ENCODE measurements around the gene PHF21A.
"Not testable (repeated sequence)": the region's sequence is repeated elsewhere in the genome, so short reads cannot be mapped to it uniquely, and the experiment has no call there.

The PHF21A gene

DNA sequence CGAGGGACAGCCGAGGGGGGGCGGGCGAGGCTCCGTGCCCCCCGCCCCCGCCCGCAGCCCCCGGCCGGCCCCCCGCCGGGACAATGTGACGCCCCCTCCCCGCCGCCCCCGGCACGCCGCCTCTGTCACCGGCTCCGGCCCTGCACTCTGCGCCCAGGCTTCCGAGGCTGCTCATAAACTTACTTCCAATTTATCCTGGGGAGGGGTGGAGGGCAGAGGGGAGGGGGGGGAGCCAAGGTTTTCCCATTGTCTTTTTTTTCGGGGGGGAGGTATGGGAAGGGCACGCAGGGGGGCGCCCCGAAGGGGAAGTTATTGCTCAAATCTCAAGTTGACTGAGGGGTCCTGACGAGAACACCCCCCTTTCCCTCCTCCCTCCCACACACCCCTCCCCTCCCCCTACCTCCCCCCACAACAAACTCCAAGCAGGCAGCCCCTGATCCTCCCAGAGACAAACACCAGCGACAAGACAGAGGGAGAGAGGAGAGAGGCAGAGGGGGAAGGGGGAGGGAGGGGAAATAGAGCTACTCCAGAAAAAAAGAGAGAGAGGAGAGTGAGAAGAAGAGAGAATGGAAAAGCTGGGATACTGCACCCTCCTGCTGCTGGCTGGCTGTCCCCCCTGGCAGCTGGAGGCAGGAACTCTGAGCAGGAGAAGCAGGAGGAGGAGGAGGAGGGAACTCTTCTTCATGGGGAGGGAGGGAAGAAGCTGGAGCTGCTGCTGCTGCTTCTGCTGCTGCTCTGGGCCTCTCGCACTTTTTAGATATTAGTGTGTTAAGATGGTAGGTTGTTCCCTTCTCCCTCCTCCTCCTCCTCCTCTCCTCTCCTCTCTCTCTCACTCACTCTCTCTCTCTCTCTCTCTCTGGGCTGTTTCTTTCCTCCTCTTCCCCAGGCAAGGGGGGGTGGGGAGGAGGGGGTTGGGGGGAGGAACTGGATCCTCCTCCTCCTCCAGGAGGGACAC is 631 bp downstream of the PHF21A start:
- DNase-seq (ENCODE audit: low read depth in 2 of 2) = no peak

DNA sequence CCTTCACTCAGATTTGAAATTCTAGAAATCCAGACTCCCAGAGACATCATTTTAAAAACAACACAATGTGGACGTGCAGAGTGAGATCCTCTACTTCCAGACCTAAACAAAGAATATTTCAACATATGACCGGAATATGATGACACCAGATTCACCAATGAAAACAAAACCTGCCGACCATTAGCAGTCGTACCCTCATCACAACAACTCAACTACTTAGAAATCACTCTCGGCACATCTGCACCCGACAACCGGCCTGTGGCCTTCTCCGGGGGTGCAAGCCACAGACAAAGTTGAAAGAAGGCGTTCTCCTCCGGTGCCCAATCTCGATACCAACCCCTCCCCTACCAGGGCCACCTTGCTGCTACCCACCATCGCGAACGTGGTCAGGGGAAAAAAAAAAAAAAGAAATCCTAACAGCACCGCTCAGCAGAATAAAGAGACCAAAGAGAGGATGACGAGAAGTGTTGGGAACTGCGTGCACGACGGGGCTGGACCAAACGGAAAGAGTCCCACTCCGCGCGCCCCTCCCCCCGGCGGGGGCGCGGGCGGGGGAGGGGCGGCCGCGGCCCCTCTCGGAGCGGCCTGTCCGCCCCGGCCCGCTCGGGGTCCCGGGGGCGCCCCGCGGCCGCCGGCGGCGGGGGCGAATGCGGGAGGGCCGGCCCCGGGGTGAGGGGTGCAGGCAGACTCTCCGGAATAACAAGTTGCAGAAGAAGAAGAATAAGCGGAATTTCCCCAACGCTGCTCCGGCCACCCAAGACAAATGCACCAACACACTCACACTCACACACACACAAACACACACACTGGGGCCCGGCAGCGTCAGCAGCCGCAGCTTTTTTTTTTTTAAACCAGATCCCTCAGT is 1.7 kb downstream of the PHF21A start:
- DNase-seq (ENCODE audit: low read depth in 2 of 2) = peak; percentile 33 to 40

DNA sequence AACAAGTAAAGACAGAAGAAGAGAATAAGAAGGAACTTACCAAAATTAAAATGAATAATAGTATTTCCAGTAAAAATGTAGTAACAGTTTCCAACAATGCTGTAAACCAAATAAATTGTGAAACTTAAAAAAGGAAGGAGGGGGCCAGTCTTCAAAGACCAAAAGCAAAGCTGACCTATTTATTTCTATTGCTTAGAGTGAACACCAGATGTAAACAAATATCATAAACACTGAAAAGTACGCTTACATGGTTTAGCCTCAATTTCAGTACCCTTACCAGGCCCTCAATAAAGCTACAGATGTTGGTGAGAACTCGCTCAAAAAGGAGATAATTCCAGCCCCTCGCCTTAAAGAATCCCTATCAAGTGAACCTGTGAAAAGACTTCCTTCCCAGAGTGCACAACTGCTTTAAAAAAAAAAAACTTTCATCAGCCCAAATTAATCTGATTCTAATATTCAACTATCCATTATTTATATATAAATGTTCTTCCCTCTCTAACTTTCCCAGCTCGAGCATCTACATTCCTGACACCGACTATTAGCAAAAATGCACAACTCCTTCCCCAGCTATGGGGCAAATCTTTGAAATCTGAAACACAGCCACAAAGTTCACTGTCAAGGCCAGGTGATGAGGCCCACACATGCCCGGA is 2.4 kb downstream of the PHF21A start:
- DNase-seq (ENCODE audit: low read depth in 2 of 2) = no peak

DNA sequence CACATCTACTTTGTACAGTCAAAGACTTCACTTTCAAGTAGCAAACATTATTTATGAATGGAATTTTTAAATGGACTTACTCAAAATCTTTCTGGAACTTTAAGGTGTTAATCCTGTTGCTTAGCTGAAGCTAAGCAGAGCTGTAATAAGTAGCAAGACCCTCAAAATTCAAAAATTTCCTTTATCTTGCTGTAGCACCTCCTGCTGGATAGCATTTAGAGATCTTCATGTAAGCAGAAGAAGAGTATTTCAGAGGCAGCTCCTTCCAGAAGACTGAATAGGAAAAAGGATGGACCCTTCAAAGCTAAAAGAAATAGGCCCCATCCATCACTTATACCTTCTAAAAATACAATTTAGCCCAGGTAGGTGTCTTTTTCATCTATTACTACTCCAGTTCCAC is 3.4 kb downstream of the PHF21A start:
- no peak for DNase-seq (ENCODE audit: low read depth in 2 of 2)

DNA sequence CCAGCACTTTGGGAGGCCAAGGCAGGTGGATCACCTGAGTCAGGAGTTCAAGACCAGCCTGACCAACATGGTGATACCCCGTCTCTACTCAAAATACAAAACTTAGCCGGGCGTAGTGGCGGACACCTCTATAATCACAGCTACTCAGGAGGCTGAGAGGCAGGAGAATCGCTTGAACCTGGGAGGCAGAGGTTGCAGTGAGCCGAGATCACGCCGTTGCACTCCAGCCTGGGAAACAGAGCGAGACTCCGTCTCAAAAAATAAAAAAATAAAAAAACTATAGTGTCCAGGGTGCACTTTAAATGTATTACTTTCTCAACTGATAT is 4.6 kb downstream of the PHF21A start:
- DNase-seq (ENCODE audit: low read depth in 2 of 2) = not testable (repeated sequence)

DNA sequence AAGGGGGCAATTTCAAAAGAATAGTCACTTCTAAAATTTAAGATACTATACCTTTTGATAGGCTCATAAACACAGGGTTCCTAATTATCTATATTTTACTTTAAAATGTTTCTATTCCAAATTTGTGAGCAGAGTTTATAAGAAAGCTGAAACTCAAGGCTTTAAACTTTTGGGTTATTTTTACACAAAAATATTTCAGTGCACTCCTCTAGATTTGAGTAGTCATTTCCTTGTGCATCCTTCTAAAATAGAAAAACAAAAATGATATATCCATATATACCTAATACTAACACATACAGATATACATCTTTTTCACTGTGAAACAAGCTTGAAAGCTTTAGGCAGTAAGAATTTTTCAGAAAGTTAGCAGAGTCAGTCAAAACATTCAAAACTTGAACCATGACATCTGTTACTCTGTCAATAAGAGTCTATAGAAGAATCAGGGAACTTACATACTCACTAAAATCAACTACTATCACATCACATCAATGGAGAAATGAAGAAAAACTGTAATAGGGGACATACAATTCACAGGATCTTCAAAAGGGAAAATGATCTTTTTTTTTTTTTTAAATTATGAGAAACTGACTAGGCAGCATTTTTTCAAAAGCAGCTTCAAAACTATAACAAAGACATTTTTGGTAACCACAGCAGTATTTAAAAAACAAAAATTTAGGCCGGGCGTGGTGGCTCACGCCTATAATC is 5.1 kb downstream of the PHF21A start:
- DNase-seq (ENCODE audit: low read depth in 2 of 2) = no peak

DNA sequence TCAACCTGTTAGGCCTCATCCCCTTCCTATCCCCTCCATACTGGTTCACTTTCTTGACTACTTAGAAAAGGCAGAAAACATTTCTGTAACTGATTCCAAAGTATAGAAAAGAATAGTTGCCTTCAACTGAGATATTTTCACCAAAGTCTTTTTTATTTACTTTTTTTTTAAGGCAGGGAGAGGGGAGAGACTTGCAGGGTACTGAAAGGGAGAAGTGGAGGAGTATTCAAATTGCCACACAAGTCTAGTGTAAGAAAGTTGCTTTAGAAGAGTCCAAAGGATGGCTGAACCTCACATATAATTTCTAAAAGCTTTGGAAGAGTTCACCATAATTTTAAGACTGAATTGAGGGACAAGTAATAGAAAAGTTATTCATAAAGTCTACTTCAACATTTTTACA is 6.3 kb downstream of the PHF21A start:
- no peak for DNase-seq (ENCODE audit: low read depth in 2 of 2)

DNA sequence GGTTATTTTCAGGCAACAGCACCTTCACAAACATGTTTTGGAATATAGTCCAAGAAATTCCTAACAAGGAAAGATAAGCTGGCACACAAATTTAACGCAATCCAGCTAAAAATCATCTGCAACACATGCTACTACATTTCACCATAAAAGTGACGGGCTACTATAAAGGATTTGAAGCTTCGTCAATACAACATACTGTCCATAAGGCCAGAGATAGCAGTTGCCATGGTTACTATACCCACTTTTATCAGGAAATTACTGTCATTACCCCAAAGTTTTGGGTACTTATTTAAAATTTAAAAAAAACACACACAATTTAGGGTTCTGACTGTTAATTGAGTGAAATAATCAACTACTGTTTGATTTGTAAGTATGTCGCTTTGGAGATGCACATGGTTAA is 6.9 kb downstream of the PHF21A start:
- no peak for DNase-seq (ENCODE audit: low read depth in 2 of 2)

- no peak for DNase-seq (ENCODE audit: low read depth in 2 of 2)
Observed at GRCh38 chr11:46112961-46113607, 8.2 kb downstream of the PHF21A start.

GRCh38 chr11:46108751-46109150 is 12.5 kb downstream of the PHF21A start:
- DNase-seq (ENCODE audit: low read depth in 2 of 2) = no peak

- DNase-seq (ENCODE audit: low read depth in 2 of 2) = no peak
Observed at GRCh38 chr11:46107780-46108179, 13.5 kb downstream of the PHF21A start.

- no peak for DNase-seq (ENCODE audit: low read depth in 2 of 2)
Observed at GRCh38 chr11:46107408-46107718, 13.9 kb downstream of the PHF21A start.

DNA sequence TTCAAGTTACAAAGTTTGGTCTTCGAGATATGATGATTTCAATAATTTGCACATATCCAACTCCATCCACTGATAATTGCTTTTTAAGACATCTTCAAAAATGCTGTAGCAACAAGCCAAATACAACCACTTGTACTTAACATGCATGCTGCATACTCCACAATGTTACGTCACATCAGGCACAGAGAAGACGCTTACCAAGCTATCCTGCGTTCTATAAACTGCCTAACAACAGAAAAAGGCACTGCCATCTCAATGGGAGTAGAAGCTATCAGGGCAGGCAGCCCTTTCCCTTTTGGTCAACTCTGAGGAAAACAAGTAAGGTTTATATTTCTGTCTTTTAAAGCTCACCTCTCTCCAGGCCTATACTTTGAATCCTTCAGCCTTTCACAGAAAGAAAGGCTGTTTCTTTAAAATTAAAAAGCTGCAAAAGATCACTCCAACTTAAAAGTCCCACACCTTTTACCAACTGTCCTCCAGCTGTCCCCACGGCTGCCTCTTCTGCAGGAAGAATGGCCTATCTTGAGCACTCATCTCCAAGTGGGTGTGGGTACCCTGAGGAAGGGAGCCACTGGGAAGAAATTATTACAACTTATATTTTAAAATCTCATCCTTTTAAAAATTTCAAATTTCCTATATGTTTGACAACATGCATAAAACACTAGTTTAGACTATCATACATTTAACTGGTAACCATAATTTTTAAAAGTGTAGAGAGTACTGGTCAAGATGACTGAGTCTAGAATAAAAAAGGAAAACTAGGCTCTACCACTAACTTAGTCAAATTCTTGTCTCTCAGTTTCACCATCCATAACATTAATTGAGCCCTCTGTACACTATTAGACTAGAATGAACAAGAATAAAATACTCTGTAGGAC is 14.5 kb downstream of the PHF21A start:
- DNase-seq (ENCODE audit: low read depth in 2 of 2) = no peak

- DNase-seq (ENCODE audit: low read depth in 2 of 2) = no peak
Observed at GRCh38 chr11:46105926-46106325, 15.3 kb downstream of the PHF21A start.

DNA sequence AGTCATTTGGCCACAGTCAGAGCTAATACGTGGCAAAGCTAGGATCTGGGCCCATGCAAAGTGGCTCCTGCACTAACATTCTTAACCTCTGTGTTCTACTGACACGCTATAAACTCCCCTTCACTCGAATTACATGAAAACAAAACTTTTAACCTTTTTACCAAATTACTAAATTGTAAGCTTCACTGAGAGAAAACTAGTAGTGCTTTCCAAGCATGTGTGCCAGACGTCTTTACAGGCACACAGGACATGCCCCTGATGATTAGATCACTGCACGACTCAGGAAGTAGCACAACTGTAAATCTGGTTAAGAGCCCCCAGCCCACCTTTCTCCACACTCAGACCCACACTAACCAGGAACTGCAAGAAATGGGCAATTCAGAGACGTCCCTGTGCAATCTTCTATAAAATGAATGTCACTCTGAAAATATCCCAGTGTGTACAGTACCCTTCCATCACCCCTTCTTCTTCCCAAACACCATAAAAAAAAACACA is 16.1 kb downstream of the PHF21A start:
- no peak for DNase-seq (ENCODE audit: low read depth in 2 of 2)

- no peak for DNase-seq (ENCODE audit: low read depth in 2 of 2)
Observed at GRCh38 chr11:46102843-46103242, 18.4 kb downstream of the PHF21A start.

DNA sequence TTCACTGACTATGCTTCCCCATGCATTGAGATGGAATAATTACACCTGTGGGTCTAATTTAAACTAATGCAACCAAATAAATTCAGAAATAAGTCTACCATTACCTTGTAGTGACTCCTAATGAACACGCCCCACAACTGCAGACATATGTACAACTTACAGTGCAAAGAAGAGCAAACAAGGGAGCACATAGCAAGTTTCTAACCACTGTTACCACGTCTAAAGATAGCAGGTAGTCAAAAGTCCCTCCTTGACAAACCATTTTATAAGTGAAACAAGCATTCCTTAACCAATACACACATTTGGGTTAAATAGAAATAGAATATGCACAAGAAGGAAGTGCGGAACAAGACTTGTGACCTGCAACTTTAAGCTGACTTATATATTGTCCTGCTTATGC is 20.6 kb downstream of the PHF21A start:
- no peak for DNase-seq (ENCODE audit: low read depth in 2 of 2)

DNA sequence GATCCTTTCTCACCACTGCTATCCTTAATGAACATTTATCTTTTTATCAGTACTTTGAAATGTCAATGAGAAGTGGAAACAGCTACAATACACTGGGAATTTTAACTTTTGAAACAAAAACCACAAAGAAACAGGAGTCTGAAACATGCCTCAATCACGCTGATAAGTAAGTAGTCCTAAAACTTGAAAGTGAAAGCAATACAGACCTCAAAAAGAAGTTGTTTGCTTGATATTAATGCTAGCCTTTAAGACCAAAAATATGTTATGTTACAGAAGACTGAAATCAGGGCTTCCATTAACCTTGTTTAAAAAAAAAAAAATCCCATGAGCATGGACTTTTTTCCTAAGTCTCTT is 21.3 kb downstream of the PHF21A start:
- no peak for DNase-seq (ENCODE audit: low read depth in 2 of 2)

GRCh38 chr11:46090375-46090774 is 30.9 kb downstream of the PHF21A start:
- no peak for DNase-seq (ENCODE audit: low read depth in 2 of 2)

GRCh38 chr11:46079662-46080061 is 41.6 kb downstream of the PHF21A start:
- no peak for DNase-seq (ENCODE audit: low read depth in 2 of 2)

Measured in stimulated activated CD4-positive, alpha-beta T cell treated with anti-CD3 and anti-CD28 coated beads, Interleukin-1b, Interleukin-23, amount 100 ng/mL, for 4 hours (primary cell).